ENCODE measurements around the gene KIF26B.
A peak's percentile ranks its signal among the peaks of the same experiment; 100 is the strongest.

The KIF26B gene

GRCh38 chr1:245245021-245245667 lies 90.4 kb downstream of the KIF26B start:
- no peak for DNase-seq

- DNase-seq = no peak
Observed at GRCh38 chr1:245246433-245246832, 91.6 kb downstream of the KIF26B start.

- DNase-seq = no peak
Observed at GRCh38 chr1:245247356-245247755, 92.6 kb downstream of the KIF26B start.

DNA sequence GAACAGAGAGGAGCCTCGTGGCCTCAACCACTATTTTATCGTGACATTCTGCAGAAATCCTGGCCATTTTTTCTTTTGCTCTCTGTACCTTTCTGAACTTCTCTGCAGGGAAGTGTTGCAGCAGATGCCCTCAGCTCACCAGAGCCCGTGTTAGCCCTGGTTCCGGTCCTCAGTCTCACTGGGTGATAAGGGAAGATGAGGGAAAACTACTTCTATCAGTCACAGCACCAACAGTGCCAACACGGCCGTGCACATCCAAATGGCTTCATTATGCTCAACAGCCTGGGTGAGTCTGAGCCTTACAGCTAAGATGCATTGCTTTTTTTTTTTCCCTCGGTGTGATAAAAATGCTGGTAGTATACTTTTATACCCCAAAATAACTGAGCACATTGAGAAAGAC lies 93.0 kb downstream of the KIF26B start:
- DNase-seq = no peak

DNA sequence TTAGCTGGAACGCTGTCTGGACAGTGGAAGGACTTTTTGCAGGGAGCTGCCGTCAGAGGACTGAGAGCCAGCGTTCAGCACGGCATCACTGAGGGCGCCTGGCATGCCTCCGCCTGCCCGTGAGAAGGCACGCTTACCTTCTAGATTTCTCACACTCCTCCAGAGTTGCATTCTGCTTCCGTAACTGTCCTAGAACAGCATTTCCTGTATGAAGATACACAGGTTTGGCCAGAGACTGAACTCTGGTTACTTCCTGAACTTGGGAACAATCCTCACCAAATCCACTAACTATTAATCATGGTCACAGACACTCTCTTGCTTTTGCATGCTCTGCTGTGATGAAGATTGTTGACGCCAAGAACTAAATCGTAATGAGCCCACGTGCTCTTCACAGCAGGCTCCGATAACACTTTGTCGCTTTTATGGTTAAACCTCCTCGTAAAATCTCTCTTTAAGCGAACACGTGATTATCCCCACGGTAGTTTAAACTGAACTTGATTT lies 93.5 kb downstream of the KIF26B start:
- no peak for DNase-seq

DNA sequence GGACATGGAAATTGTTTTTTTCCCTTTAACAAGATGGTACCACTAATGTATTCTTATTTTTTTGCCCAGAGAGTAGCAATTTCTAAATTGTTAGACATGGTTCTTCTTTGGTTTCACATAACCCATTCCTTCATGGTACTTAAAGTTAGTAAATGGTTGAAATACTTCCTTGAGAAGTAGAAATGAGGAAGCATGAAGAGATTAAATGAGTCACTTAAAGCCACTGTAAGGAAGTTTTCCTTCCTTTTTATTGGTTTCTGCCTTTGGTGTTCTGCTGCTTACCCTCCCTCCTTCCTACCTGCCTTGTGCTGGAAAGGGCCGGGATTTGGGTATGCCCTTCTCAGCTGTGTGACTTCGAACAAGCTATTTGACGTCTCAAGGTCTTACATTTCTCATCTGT lies 101.0 kb downstream of the KIF26B start:
- peak; percentile 11 to 78 for DNase-seq

DNA sequence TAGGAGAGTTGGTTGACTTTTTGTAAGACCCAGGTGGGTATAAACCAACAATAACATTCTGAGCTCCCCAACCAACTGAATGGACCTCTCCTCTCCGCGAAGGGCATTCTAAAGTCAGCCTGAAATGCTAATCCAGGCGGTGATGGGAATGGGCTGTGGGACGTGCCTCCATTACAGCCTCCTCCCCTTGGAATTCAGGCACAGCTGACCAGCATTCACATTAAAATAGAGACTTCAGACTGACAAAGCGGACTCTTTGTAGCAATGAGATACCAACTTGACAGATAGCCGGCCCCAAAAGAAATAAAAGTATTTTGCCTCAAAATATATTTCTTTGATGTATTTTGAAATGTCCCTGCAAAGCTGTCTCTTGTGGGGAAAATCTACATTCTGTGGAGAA lies 101.7 kb downstream of the KIF26B start:
- DNase-seq = no peak

DNA sequence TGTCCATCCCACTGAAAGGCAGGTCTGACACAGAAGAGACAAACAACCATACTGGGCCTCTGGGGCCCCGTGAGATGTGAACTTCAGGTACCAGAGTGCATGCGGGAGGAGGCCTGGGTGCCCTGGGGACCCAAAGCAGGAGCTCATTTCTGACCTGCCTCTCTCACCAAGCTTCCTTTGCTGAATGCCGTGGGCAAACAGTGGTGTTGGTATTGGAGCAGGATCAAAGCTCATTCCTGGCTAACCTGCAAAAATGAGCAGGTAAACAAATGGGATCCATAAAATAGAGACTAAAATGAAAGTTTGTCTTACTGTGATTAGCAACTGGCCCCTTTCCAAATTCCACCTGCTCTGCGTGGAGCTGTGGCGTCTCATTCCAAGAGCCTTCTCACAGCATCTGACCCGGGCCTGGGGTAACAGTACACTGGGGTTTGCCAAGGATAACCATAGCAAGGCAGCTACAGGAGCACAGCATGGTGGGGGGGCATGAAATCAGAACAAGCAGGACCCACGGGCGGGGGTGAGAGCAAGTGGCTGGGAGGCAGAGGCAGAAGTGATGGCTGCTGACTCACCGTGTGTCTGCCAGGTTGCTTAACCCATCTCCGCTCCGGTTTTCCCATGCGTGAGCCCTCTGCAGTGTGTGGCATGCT lies 103.6 kb downstream of the KIF26B start:
- peak; percentile 19 to 55 for DNase-seq

DNA sequence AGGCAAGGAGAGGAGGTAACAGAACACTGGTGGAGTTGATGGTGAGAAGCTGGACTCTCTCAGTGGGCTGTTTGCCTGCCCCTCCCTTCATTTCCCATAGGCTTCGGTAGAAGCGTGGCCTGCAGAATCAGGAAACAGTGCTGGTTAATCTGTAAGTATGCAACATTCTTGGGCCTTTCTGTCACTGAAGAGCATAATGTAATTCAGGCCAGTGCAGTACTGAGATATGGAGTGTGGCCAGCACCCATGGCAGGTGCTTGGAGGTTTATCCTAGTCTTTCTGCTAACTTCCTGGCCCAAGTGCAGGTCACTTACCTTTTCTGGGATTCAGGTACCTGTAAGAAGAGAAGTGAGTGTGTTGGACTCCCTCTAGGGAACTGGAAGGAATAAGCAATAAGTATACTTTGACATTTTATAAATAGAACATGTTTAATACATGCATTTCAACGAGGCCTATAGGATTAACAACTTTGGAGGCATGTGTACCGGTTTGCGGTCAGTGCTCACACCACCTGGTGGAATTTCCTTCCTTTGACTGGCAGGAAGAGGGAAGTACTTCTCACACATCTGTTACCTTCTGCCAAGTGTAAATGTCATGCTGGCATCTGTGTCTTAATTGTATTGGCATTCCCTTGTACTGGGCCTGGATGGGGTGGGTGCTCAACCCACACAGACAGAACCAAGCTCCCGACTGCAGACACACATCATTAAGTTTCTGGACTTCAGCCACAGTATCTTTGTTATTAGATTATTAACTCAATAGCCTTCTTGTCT lies 105.5 kb downstream of the KIF26B start:
- no peak for DNase-seq

- DNase-seq = no peak
Observed at GRCh38 chr1:245260883-245261282, 106.1 kb downstream of the KIF26B start.

DNA sequence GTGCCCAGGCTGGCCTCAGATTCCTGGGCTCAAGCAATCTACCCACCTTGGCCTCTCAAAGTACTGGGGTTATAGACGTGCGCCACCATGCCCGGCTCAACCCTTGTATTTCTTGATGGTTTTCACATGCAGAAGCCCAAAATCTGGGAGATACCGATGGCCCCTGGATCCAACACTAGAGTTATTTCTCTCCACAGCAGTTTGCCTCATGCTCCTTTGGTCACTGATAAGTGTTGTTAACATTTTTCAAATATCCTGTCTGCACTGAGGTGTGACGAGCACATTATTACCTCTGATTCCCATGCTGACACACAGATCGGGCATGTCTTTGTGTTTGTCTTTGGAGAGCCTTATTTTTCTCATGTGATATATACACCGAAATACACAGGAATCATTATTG lies 107.0 kb downstream of the KIF26B start:
- no peak for DNase-seq

DNA sequence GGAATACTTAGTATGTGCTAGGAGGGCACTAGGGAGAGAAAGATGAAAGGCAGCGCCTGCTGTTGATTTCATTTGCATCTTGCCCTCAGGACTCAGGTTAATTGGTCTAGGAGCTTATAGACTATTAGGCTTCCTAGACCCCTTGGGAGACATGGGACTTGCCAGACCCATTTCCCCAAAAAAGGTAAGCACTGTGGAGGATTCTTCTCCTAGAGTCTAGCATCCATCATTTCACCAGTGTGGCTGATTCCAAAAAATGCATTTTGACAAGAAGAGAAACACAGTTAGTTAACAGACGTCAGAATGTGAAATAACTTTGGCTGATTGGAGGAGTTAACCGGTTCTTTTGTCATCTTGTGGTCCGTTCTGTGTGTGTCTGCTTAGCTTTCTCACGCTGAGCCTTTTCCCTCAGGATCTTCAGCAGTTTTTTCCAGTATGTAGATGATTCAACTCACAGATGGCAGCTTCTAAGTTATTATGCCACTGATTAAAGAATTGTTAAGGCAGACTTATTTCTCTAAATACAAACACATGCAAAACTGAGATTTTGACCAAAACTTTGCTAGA lies 108.8 kb downstream of the KIF26B start:
- DNase-seq = no peak

GRCh38 chr1:245264226-245264625 lies 109.4 kb downstream of the KIF26B start:
- DNase-seq = no peak

- DNase-seq = no peak
Observed at GRCh38 chr1:245266105-245266504, 111.3 kb downstream of the KIF26B start.

- no peak for DNase-seq
Observed at GRCh38 chr1:245270063-245270462, 115.3 kb downstream of the KIF26B start.

GRCh38 chr1:245270972-245271371 lies 116.2 kb downstream of the KIF26B start:
- no peak for DNase-seq

GRCh38 chr1:245272676-245273075 lies 117.9 kb downstream of the KIF26B start:
- DNase-seq = no peak

DNA sequence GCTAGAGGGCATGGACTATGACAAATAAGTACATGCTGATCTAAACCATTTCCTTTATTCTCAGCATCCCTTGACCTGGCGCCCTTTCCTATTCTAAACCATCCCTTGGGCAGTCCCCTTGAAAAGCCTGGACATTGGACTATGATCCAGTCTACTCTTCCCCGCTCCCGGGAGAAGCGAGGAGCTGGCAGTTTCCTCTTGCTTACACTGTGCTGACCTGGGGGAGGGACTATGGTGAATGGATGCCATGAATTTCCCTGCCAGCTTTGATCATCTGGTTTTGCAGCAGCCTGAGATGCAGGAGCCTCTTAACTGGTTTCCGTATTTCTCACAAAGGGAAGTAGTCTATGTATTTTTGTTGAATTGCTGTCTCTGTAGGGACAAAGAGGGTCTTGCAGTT lies 121.7 kb downstream of the KIF26B start:
- DNase-seq = no peak

- DNase-seq = no peak
Observed at GRCh38 chr1:245277276-245277675, 122.5 kb downstream of the KIF26B start.

- no peak for DNase-seq
Observed at GRCh38 chr1:245278846-245279245, 124.1 kb downstream of the KIF26B start.

- DNase-seq = no peak
Observed at GRCh38 chr1:245279346-245279745, 124.6 kb downstream of the KIF26B start.

- no peak for DNase-seq
Observed at GRCh38 chr1:245283001-245283400, 128.2 kb downstream of the KIF26B start.

GRCh38 chr1:245285168-245285567 lies 130.4 kb downstream of the KIF26B start:
- DNase-seq = no peak

Data from inflammatory macrophage (primary cell).